OCI-LY7 (cell line): ENCODE data around the gene SNN. TPM values are rescaled to one million over a fixed set of nuclear protein-coding genes. Genes with fewer than 3 reads are reported as not detected.
A peak's percentile ranks its signal among the peaks of the same experiment; 100 is the strongest.

Source experiments
- Bru-seq: library from RNA; stranded (reverse); fragments of 400-500 nt; gene quantifications from one replicate; lab custom pipeline; 2021; lab: Mats Ljungman, UMichigan
- BruChase-seq, 2 experiments: library from RNA; stranded (reverse); fragments of 400-500 nt; gene quantifications; one replicate each; lab custom pipeline; 2021; lab: Mats Ljungman, UMichigan
- BruUV-seq: library from RNA; stranded (reverse); fragments of 400-500 nt; replicated peaks from 2 replicates; lab custom pipeline; 2021; lab: Mats Ljungman, UMichigan
- CTCF ChIA-PET: fragments of 300-600 bp; sonication (Branson Sonifier 250); formaldehyde crosslinking; loops from one replicate; lab custom pipeline; 2022; ENCODE audit warnings: antibody characterized with exemption; ENCODE audit not compliant: unreplicated experiment; lab: Charles Lee
- POLR2A ChIA-PET: fragments of 300-600 bp; sonication (Branson Sonifier 250); formaldehyde crosslinking; loops from one replicate; lab custom pipeline; 2022; ENCODE audit warnings: antibody characterized with exemption; lab: Charles Lee
- DNase-seq: peaks from one replicate; pipeline ENCODE4 v3.0.0-alpha.2; 2015; ENCODE audit warnings: low spot score
- H2AFZ ChIP-seq: fragments of 200-600 bp; sonication (generic), shearing (Covaris generic); 2 replicates; pipeline ENCODE4 v1.6.1; 2014; ENCODE audit warnings: mild to moderate bottlenecking, antibody characterized with exemption, low read length, moderate library complexity
- H3K27ac ChIP-seq: fragments of 200-600 bp; sonication (generic); 2 replicates; pipeline ENCODE4 v1.5.1; 2014; ENCODE audit warnings: mixed run types, low read depth, mild to moderate bottlenecking, moderate library complexity, low read length, inconsistent platforms; ENCODE audit not compliant: poor library complexity, severe bottlenecking
- H3K36me3 ChIP-seq: fragments of 200-600 bp; sonication (generic); 2 replicates; pipeline ENCODE4 v1.6.1; 2014; ENCODE audit warnings: mild to moderate bottlenecking, antibody characterized with exemption, low read length, moderate library complexity, mixed read lengths; ENCODE audit not compliant: insufficient read depth
- H3K4me1 ChIP-seq: fragments of 200-600 bp; sonication (generic); 2 replicates; pipeline ENCODE4 v1.5.1; 2014; ENCODE audit warnings: mild to moderate bottlenecking, low read length; ENCODE audit not compliant: insufficient read depth, poor library complexity, severe bottlenecking
- H3K4me2 ChIP-seq: fragments of 200-600 bp; sonication (generic); 2 replicates; pipeline ENCODE4 v1.6.1; 2014; ENCODE audit warnings: mild to moderate bottlenecking, low read length
- H3K4me3 ChIP-seq: fragments of 200-600 bp; sonication (generic); 2 replicates; pipeline ENCODE4 v1.5.1; 2014; ENCODE audit warnings: mild to moderate bottlenecking, low read depth, low read length; ENCODE audit not compliant: poor library complexity, severe bottlenecking
- H3K79me2 ChIP-seq: fragments of 200-600 bp; sonication (generic); 2 replicates; pipeline ENCODE4 v1.6.1; 2016; ENCODE audit warnings: low read depth, mild to moderate bottlenecking, low read length, moderate library complexity, mixed read lengths; ENCODE audit not compliant: insufficient read depth
- H3K9me2 ChIP-seq: fragments of 200-600 bp; sonication (generic); 2 replicates; pipeline ENCODE4 v1.6.1; 2016; ENCODE audit warnings: mild to moderate bottlenecking, low read length, mixed read lengths; ENCODE audit not compliant: insufficient read depth
- H3K9me3 ChIP-seq: fragments of 200-600 bp; sonication (generic); 2 replicates; pipeline ENCODE4 v1.6.1; 2014; ENCODE audit warnings: mild to moderate bottlenecking, mixed run types, low read length, mixed read lengths
- H4K20me1 ChIP-seq: fragments of 200-600 bp; sonication (generic); 2 replicates; pipeline ENCODE4 v1.6.1; 2014; ENCODE audit warnings: mild to moderate bottlenecking, antibody characterized with exemption, low read length, moderate library complexity, mixed read lengths; ENCODE audit not compliant: insufficient read depth
- CTCF ChIP-seq: fragments of 200-600 bp; sonication (generic); conservative IDR thresholded peaks from 2 replicates; pipeline ENCODE4 v1.5.1; 2014; ENCODE audit warnings: mild to moderate bottlenecking, antibody characterized with exemption, low read length, moderate library complexity, mixed read lengths
- EZH2phosphoT487 ChIP-seq: fragments of 200-600 bp; sonication (generic); IDR thresholded peaks from 2 replicates; pipeline ENCODE4 v1.6.1; 2018; ENCODE audit warnings: low read depth, borderline replicate concordance, mild to moderate bottlenecking, mixed run types, antibody characterized with exemption, low read length, moderate library complexity, mixed read lengths
- intact Hi-C: fragments of 100-400 bp; cut with micrococcal nuclease; formaldehyde crosslinking; loops from one replicate; pipeline ENCODE4 v1.10.0; 2022; ENCODE audit not compliant: unreplicated experiment
- long read RNA-seq: library from polyadenylated mRNA; stranded (forward); transcript quantifications from one replicate; pipeline ENCODE4 v2.0.0, GENCODE V29; 2022
- total RNA-seq, 2 experiments: library from RNA; depleted of rRNA in 1 of 2; stranded (reverse); fragments of >200 nt in 1 of 2; shearing (Covaris generic) in 1 of 2; gene quantifications; 2 replicates each; pipeline ENCODE4 v1.2.3, GENCODE V29; 2014 to 2022

The SNN gene
- 28.3 and 31.8 TPM in 2 replicates for total RNA-seq (2014; rRNA removed; shearing (Covaris generic))
- total RNA-seq (2022): 27.8 and 31.6 TPM in 2 replicates
- percentile 66 among the genes with signal in this experiment for Bru-seq, nascent RNA
- BruChase-seq, experiment 1, labeled RNA remaining after a 6-hour chase: percentile 59 among the genes with signal in this experiment
- BruChase-seq, experiment 2, labeled RNA remaining after a 2-hour chase: percentile 84 among the genes with signal in this experiment
- long read RNA-seq, transcript SNN-201 (2 exons, 3,312 nt): major isoform, 57 of 78 reads
- long read RNA-seq, partial matches to known transcripts: 0 of 78 reads
- long read RNA-seq, other reads (novel, unspliced or antisense): 21 of 78 reads

GRCh38 chr16:11667824-11668622, at the start of gene SNN:
Gene SNN (plus strand): TSS chr16:11668455. CDS start chr16:11676060, 7,605 bp downstream.
- BruUV-seq: no TSS peak
- Histone ChIP-seq H3K9me3 (no peaks in the 10 kb centered on the region), H3K27ac (peak within 1 kb of the TSS; percentile 74), H3K4me2 (peak within 1 kb of the TSS; percentile 93), H3K79me2 (peaks cover 44% of the 10 kb centered on the region), H2AFZ (no peak within 1 kb of the TSS; the same call in 1 of the 2 replicates), H3K36me3 (peaks cover 3% of the 10 kb centered on the region; the same call in 1 of the 2 replicates), H3K4me3 (peak within 1 kb of the TSS; percentile 87), H3K4me1 (peaks cover 84% of the 10 kb centered on the region), H3K9me2 (no peaks in the 10 kb centered on the region), H4K20me1 (peaks cover 5% of the 10 kb centered on the region; the same call in 1 of the 2 replicates)
- TF ChIP-seq CTCF (no peak), EZH2phosphoT487 (no peak)
- CTCF ChIA-PET: no interaction called here
- POLR2A ChIA-PET: no interaction called here
- DNase-seq: peak; percentile 92
- intact Hi-C loops: no loop called here

- H3K4me3 ChIP-seq: peak overlapping the region; percentile 17
- intact Hi-C loops: loop anchor here (1.0 to 2.0 kb wide), 2 partner anchors 33 to 63 kb away; partner anchors contain the start of gene LITAF
- H3K4me1 ChIP-seq: peaks cover 71% of the 10 kb centered on the region
- peaks cover 8% of the 10 kb centered on the region for H3K36me3 ChIP-seq
- peaks cover 20% of the 10 kb centered on the region for H3K9me3 ChIP-seq
- TF ChIP-seq EZH2phosphoT487 (no peak), CTCF (no peak)
- CTCF ChIA-PET: interaction anchor here (0.6 to 1.4 kb wide), 3 partner anchors 10 to 212 kb away, joined by 3 to 5 read pairs (median 3); no protein-coding TSS in a partner anchor
- DNase-seq: peak; percentile 93
- POLR2A ChIA-PET: interaction anchor here (0.6 to 2.2 kb wide), 3 partner anchors 10 to 63 kb away, joined by 5 to 8 read pairs (median 8); no protein-coding TSS in a partner anchor
- H3K9me2 ChIP-seq: no peaks in the 10 kb centered on the region
- H3K27ac ChIP-seq: peak overlapping the region; percentile 99
- no TSS peak for BruUV-seq
- peak overlapping the region; percentile 16; the same call in 1 of the 2 replicates for H2AFZ ChIP-seq
- no peaks in the 10 kb centered on the region for H3K79me2 ChIP-seq
- H4K20me1 ChIP-seq: no peaks in the 10 kb centered on the region
- peak overlapping the region; percentile 58 for H3K4me2 ChIP-seq
These were observed 48.9 kb upstream of the SNN start for GRCh38 chr16:11619327-11619851.
